Stimulated activated CD8-positive, alpha-beta memory T cell treated with anti-CD3 and anti-CD28 coated beads, Interleukin-12 subunit alpha, Interleukin-12 subunit beta, amount 100 ng/mL, for 4 hours (primary cell): ENCODE data around the gene OST4.
"Not testable (repeated sequence)": the region's sequence is repeated elsewhere in the genome, so short reads cannot be mapped to it uniquely, and the experiment has no call there.

Experiments used
- DNase-seq: peaks from one replicate; pipeline ENCODE4 v3.0.0-alpha.2; 2020; ENCODE audit warnings: low read depth

The OST4 gene

DNA sequence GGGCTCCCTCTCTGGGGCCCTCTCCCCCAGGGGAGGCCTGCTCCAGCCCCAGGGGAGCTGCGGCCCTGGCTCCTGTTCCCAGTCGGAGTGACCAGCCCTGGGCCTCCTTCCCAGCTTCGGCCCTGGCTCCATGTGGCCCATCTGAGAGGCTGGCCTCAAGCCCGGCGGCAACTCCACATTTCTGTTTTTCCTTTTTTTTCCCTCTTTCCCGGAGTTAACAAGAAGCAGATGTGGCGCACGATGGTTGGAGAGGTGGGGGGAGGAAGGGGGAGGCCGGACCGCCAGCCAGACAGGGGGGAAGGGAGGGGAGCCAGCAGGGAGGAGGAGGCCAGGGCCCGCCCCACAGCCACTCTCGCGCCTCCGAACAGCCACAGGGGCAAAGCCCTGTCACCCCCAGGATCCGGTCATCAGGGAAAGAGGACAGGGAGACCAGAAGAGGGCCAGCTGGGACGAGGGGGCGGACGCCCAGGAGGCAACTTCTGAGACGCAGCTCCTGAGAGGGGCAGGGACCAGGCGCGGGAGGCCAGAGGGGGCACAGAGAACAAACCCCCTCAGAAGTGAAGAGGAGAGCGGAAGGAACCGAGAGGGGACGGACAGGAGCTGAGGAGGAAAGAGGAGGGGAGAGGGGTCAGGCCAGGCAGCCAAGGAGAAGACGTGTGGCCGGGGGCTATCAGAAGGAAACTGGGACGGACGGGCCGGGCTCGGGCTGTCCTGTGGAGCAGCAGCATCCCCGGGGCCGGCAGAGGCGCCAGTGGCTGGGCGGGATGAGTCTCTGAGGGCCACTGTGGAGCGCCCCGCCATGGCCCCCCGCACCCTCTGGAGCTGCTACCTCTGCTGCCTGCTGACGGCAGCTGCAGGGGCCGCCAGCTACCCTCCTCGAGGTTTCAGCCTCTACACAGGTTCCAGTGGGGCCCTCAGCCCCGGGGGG is 7.1 kb upstream of the OST4 start, which contains the start of gene EMILIN1:
Gene EMILIN1, plus strand, starts transcription at position 349 of the 928 bp plus-strand sequence. Its CDS starts 451 bp downstream, at position 800.
- no peak for DNase-seq

GRCh38 chr2:27077231-27077630 is 5.8 kb upstream of the OST4 start:
- DNase-seq: no peak

GRCh38 chr2:27076323-27076722 is 4.9 kb upstream of the OST4 start:
- DNase-seq: no peak

GRCh38 chr2:27075566-27075871 is 4.1 kb upstream of the OST4 start:
- DNase-seq: not testable (repeated sequence)

DNA sequence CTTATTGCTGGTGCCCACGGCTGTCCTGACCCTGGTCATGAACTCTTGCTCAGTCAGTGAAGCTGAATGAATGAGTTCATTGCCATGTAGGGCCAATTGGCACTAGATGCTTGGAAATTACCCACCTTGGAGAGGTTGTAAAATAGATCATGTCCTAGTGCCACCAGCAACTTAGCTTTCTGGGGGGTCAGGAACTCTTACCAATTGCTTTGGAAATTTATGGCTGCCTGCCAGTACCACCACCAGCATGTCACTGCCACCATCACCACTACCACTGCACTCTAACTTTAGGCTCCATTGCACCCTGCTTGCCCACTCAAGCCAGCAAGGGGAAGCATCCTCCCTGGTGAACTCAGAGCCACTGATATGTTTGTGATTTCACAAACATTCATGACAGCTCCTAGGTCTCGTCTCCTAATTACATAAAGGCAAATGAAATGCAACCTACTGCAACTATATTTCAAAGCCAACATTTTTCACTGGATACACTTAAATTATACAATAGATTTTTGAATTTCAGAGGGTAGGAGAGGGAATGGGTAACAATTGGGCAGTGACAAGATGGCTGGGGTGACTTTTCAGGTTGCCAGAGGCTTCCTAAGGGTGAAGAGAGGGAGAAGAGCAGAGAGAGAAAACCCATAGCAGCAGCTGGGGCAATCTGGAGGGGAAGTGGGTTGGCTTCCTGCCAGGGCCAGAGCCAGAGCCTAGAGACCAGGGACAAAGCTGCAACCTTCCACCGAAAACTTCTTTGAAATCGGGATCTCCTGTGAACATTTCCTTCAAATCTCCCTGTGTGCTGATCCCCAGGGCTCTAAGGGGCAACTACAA is 3.5 kb upstream of the OST4 start:
- no peak for DNase-seq

DNA sequence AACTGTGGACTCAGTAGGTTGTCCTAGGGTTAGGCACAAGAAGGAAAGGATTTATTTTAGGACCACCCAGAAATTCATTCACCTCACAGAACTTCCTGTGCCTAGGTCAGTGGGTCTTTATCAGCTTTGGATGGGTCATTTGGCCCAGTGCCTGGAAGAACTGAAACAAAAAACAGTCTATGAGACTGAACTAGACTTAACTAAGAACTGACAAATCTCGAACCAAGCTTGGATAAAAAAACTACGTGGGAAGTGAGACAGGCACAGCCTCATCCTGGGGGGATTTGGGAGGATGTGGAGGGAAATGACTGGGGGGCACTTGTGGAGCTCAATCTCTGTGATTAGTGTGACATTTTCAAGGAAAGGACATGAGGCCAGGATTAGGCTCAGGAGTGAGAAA is 2.3 kb upstream of the OST4 start:
- DNase-seq: no peak

DNA sequence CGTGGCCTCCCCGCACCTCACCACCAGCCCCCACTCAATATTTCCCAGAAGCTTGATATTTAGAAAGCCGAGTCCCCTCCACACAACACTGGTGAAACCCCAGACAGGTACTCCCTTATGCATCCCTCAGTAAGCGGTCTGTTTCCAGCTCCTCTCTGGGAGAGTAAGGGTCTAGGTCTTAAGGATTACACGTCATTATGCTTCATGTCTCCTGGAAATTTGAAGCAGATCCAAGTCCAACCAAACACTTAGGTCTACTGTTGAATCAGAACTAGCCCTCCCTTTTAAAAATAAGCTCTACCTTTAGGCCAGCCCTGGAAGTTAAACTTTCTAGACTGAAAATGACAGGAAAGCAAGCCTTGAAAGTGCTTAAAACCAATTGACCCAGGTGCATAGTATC is 1.5 kb upstream of the OST4 start:
- no peak for DNase-seq

- no peak for DNase-seq
Observed at GRCh38 chr2:27071990-27072830, 756 bp upstream of the OST4 start.

DNA sequence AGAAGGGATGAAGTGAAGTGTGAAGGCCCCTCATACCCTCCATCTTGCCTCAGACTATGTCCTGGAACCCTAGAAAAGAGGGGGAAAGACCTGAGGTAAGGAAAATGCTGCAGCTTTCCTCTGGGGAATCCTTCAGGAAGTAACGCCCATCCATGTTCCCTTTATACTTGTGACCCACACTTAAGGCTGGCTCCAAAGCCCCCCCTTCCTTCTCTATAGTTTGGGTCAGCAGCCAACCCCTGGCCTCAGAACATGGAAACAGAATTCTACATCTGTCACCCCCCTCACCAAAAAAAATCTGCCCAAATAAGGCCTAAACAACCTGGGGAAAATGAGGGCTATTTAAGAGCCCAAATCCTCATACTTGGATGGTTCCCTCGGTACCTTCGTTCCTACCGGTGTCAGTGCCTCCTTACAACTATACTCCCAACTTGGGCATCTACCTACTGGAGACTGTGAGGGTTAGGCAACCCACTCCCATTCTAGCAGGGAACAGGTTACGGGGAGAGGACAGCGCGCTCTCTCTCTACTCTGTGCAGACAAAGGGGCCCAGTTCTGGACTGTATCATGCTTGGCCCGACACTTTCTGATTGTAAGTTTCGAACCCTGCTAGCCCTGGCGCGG is 689 bp downstream of the OST4 start:
- DNase-seq: no peak

DNA sequence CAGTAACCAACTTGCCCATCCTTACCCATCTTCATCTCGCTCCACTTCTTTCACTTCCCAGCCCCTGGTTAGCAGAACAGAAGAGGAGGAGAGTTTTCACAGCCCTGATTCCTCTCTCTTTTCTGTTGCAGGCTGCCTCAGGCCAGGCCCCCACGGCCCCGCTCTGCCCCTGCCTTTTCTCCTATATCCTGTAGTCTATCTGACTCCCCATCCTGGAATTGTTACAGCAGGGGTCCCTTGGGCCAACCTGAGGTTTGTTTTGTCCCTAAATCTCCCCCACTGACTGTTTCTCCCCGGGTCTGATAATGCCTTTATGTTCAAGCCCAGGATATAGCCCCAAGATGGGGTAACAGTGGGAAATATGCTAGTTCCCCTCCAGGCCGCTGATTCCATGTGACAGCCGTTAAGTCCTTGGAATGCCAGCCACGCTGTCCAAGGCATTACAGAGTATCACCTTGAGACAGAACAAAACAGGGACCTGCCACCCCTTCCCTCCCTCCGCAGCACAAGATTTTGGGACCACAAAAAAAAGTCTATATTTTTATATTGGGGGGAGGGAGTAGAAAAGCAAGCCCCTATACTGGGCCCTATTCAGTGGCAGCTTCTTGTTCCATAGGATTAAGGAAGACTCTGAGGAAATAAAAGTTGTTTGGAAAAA is 1.4 kb downstream of the OST4 start:
- no peak for DNase-seq

DNA sequence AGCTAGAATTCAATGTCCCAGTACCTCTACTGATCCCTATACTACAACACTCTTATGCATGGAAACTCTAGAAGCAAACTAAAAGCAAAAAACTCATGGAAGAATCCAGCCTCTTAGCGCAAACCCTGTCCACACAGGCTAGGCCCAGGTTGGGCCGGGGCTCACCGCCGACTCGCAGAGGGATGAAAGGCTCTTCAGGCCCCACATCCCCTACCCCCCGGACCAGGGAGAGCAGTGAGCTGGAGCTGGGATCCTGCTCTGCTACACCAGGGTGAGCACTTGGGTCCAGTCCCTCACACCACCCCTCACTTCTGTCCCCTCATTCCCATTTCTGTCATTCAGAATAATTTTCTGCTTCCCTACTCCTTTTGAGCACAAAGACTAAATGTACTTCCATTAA is 2.0 kb downstream of the OST4 start:
- no peak for DNase-seq

DNA sequence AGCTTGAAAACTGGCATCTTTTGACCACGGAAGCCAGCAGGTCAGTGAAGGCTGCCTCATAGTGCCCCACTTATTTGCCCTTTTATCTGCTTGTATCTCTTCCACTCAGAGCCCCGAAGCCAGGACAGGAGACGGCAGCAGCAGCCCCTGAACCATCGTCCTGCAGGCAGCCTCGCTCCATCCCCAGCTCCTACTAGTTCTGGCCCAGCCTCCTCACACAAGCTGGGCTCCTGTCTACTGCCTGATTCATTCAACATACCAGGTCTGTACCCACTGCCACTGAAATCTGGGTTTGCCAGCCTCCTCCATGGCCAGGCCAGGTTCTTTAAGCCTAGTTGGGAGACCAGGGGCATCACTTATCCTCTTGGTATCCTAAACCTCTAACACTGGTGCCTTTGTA is 4.1 kb downstream of the OST4 start:
- DNase-seq: no peak

- DNase-seq: no peak
Observed at GRCh38 chr2:27065128-27065527, 6.3 kb downstream of the OST4 start.

DNA sequence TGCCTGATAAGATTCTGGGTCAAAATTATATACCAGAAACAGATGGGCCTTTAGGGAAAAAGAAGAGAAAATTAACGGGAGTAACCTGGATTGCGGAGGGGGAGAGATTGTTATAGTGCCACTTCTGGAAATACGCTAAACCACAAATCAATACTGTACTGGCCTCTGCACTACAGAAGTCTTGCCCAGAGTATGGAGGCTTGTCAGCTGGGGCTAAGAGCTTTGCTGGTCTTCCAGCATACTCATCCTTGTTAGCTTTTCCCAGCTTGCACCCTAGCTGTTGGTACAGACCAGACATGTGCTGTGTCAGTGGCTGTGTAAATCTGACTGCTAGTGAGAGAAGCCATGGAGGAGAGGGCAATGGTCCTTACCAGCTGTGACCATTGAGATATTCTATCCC is 11.1 kb downstream of the OST4 start:
- DNase-seq: no peak

DNA sequence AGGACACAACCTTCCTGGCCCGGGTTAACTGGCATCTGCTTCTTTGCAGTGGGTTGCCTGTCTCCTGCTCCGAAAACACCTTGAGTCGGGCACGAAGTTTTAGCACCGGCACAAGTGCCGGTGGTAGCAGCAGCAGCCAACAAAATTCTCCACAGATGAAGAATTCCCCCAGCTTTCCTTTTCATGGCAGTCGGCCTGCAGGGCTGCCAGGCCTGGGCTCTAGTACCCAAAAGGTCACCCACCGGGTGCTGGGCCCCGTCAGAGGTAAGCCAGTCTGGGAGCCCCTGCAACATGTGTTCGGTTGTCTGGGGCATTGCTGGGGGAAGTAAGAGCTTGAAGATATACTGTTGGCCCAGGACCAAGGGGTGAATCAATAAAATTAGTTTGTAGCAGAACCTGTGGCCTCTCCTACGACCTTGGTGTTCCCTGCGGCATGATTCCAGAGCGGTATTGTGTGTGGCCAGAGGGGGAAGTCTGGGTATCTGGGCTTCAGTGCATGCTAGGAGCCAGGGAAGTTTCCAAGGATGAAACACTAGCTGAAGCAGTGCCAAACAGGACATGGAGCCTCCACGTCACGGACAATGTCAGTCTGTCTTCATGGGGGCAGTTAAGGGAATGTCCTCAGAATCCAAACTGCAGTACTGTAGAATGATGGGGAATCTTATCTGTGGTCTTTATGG is 12.2 kb downstream of the OST4 start:
- no peak for DNase-seq

GRCh38 chr2:27058210-27058609 is 13.2 kb downstream of the OST4 start:
- no peak for DNase-seq

GRCh38 chr2:27057184-27057583 is 14.3 kb downstream of the OST4 start:
- DNase-seq: no peak

GRCh38 chr2:27054721-27055120 is 16.7 kb downstream of the OST4 start:
- DNase-seq: no peak

DNA sequence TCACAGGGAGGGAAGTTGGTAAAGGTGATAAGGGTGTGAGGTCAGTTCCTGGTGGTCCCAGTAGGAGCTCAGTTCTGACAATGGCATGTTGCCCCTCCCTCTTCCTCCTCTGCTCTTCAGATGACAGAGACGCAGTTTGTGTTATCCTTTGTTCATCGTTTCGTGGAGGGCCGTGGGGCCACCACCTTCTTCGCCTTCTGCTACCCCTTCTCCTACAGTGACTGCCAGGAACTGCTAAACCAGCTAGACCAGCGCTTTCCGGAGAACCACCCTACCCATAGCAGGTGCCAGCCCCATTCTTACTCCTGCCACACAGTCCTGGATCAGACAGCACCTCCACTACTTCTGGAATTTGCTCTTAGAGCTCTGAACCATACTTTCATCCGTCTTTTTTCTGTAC is 17.7 kb downstream of the OST4 start:
- no peak for DNase-seq

GRCh38 chr2:27053321-27053720 is 18.1 kb downstream of the OST4 start:
- no peak for DNase-seq
